HUES64 (cell line): Measurements from ENCODE around the gene UBE2K.
"Not testable (repeated sequence)": the region's sequence is repeated elsewhere in the genome, so short reads cannot be mapped to it uniquely, and the experiment has no call there.

ENCODE experiments used
- H3K27ac ChIP-seq: 2 replicates; pipeline ENCODE4 v1.7.0; 2013; ENCODE audit warnings: low read depth, low read length, inconsistent platforms
- H3K27me3 ChIP-seq: 2 replicates; pipeline ENCODE4 v1.6.1; 2013; ENCODE audit warnings: mild to moderate bottlenecking, low read length; ENCODE audit not compliant: insufficient read depth
- H3K36me3 ChIP-seq: 2 replicates; pipeline ENCODE4 v1.6.1; 2013; ENCODE audit warnings: mild to moderate bottlenecking, low read length; ENCODE audit not compliant: insufficient read depth
- H3K4me1 ChIP-seq: 2 replicates; pipeline ENCODE4 v1.6.1; 2013; ENCODE audit warnings: mild to moderate bottlenecking, low read length, moderate library complexity; ENCODE audit not compliant: insufficient read depth
- H3K4me3 ChIP-seq: 2 replicates; pipeline ENCODE4 v1.5.1; 2013; ENCODE audit warnings: mild to moderate bottlenecking, low read length, moderate library complexity
- H3K9ac ChIP-seq: 2 replicates; pipeline ENCODE4 v1.6.1; 2013; ENCODE audit warnings: mild to moderate bottlenecking, low read depth, low read length
- H3K9me3 ChIP-seq: 2 replicates; pipeline ENCODE4 v1.6.1; 2013; ENCODE audit warnings: low read depth, low read length; ENCODE audit not compliant: insufficient read depth
- WGBS: fragments of 150-250, 120-280 bp; methylation state at CpG from one replicate; pipeline ENCODE4 v1.1.7; 2013; ENCODE audit warnings: missing lambda C conversion rate; 5-methylcytosine and 5-hydroxymethylcytosine counted together

UBE2K gene

DNA sequence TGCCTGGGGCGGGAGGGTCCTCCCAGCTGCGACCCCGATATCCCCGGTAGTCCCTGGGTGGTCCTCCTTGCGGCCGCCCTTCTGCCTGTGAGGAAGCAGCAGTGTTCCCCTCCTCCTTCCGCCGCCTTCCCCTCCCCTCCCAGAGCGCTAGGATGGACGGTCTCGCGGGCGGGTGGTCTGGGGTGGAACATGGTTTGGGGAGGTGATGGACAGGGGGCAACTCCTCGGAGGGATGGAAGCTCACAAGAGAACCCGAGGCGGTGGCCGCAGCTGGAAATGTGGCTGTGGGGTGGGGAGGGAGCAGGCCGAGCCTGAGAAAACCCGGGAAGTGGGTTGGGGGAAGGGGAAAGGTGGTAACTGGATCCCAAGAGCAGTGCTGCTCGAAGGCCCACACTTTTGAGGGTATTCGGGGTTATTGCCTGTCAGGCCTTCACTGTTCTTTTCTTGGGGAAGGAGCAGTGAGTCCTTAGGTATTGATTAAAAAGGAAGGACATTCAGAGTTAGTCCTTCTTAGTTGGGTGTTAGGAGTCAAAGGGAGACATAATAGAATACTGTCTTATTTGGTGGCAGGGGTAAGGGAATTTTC is 581 bp downstream of the UBE2K start:
- Histone ChIP-seq H3K36me3 (peaks cover 14% of the 10 kb centered on the region), H3K27me3 (no peaks in the 10 kb centered on the region), H3K9ac (peak overlapping the region; percentile 98), H3K27ac (peak overlapping the region; percentile 96), H3K4me3 (peak overlapping the region; percentile 93), H3K9me3 (no peaks in the 10 kb centered on the region), H3K4me1 (peaks cover 23% of the 10 kb centered on the region)
- WGBS: under 1% methylated on average over 19 of the region's 21 CpGs

DNA sequence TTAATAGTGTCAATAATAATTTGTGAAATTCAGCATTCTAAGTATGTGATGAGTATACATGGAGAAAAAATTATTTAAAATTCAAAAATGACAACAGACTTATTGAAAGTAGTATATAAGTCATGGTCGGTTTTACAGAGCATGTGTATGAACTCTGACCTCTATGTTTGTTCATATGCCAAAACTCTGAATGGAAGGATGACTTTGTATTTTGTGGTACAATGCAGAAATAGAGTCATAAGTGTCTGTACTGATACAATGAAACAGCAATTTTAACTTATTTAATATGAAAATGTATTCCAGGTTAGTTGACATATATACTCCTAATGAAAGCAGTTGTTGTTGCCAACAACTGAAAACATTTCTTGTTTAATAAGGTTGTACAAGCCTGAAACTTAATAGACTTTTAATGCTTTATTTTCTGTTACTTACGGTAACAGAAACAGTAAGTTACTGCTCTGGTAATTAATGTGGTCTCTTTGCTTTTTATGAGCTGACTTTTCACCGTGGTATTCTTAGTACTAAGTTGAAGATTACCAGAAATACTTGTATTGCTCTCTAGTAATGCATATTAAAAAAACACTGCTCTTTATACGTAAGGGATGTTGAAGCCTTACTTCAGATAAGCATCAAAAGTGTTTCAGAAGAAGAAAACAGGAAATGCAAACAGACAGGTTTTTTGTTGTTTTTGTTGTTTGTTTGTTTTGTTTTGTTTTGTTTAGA is 1.9 kb downstream of the UBE2K start:
- WGBS: 38% methylated on average over 4 of the region's 4 CpGs
- Histone ChIP-seq H3K27me3 (no peaks in the 10 kb centered on the region), H3K36me3 (peaks cover 14% of the 10 kb centered on the region), H3K9me3 (no peaks in the 10 kb centered on the region), H3K9ac (peak overlapping the region; percentile 98), H3K4me3 (peak overlapping the region; percentile 93), H3K27ac (0 out of 2 replicates have a peak overlapping the region, but pooled peaks have one; percentile 16), H3K4me1 (peaks cover 23% of the 10 kb centered on the region)

DNA sequence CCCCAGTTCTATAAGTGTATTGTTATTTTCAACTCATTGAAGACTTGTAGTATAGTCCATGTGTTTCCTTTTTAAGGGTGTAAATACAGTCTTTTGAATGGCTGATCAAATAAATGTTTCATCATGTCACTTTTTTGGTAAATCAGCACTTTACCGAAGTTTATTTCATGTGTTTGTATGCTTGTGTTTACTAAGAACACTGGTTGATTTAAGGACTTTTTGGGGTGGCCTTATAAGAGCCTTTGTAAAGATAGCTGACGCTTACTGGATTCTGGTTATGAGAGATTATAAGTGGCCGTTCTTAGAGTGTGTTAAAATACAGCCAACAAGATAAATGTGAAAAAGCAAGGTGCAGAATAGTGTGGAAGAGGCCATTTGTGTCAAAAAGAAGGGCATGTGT is 2.6 kb downstream of the UBE2K start:
- no peaks in the 10 kb centered on the region for H3K9me3 ChIP-seq
- no peaks in the 10 kb centered on the region for H3K27me3 ChIP-seq
- H3K9ac ChIP-seq: no peak overlapping the region
- H3K4me3 ChIP-seq: peak overlapping the region; percentile 93
- H3K4me1 ChIP-seq: peaks cover 23% of the 10 kb centered on the region
- whole genome bisulfite sequencing: 90% methylated on average over 3 of the region's 3 CpGs
- H3K27ac ChIP-seq: no peak overlapping the region
- peaks cover 14% of the 10 kb centered on the region for H3K36me3 ChIP-seq

DNA sequence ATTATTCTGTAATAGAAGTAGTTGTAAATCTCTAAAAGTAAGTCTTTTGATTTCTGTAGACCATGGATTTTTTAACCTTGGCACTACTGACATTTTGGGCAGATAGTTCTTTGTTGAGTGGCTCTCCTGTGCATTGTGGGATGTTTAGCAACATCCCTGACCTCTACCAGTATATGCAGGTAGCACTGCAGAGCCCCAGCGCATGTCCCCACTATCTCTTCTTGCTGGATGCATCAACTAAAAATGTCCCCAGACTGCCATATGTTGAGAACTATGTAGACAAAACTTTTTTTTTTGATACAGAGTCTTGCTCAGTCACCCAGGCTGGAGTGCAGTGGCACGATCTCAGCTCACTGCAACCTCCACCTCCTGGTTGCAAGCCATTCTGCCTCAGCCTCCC is 4.8 kb downstream of the UBE2K start:
- Histone ChIP-seq H3K27me3 (no peaks in the 10 kb centered on the region), H3K36me3 (peaks cover 14% of the 10 kb centered on the region), H3K4me3 (no peak overlapping the region), H3K9ac (no peak overlapping the region), H3K4me1 (peaks cover 27% of the 10 kb centered on the region), H3K9me3 (no peaks in the 10 kb centered on the region), H3K27ac (no peak overlapping the region)
- whole genome bisulfite sequencing: 92% methylated on average over 2 of the region's 2 CpGs

DNA sequence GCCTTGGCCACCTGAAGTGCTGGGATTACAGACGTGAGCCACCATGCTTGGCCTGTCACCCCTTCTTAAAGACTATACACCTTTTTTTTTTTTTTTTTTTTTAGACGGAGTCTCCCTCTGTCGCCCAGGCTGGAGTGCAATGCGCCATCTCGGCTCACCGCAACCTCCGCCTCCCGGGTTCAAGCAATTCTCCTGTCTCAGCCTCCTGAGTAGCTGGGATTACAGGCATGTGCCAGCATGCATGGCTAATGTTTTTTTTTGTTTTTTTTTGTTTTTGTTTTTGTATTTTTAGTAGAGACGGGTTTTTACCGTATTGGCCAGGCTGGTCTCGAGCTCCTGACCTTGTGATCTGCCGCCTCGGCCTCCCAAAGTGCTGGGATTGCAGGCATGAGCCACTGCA is 6.9 kb downstream of the UBE2K start:
- Histone ChIP-seq H3K4me1 (peaks cover 18% of the 10 kb centered on the region), H3K36me3 (peaks cover 14% of the 10 kb centered on the region)
- not testable (repeated sequence) for H3K9me3 ChIP-seq, H3K4me3 ChIP-seq, H3K9ac ChIP-seq, H3K27ac ChIP-seq, H3K27me3 ChIP-seq
- WGBS: 96% methylated on average over 13 of the region's 13 CpGs

GRCh38 chr4:39706334-39706733 is 8.4 kb downstream of the UBE2K start:
- Histone ChIP-seq H3K36me3 (peaks cover 14% of the 10 kb centered on the region), H3K9me3 (no peaks in the 10 kb centered on the region), H3K4me3 (no peak overlapping the region), H3K9ac (no peak overlapping the region), H3K27ac (peak overlapping the region; percentile 59), H3K27me3 (no peaks in the 10 kb centered on the region), H3K4me1 (0 out of 2 replicates have a peak, but pooled peaks cover 4% of the 10 kb centered on the region)
- 94% methylated on average over 6 of the region's 6 CpGs for WGBS

- Histone ChIP-seq H3K9ac (no peak overlapping the region), H3K4me1 (0 out of 2 replicates have a peak, but pooled peaks cover 4% of the 10 kb centered on the region), H3K27me3 (no peaks in the 10 kb centered on the region), H3K4me3 (no peak overlapping the region), H3K27ac (peak overlapping the region; percentile 59; the same call in 1 of the 2 replicates), H3K36me3 (peaks cover 14% of the 10 kb centered on the region), H3K9me3 (no peaks in the 10 kb centered on the region)
- 91% methylated on average over 11 of the region's 11 CpGs for WGBS
Measured at GRCh38 chr4:39706741-39707511, 9.0 kb downstream of the UBE2K start.

DNA sequence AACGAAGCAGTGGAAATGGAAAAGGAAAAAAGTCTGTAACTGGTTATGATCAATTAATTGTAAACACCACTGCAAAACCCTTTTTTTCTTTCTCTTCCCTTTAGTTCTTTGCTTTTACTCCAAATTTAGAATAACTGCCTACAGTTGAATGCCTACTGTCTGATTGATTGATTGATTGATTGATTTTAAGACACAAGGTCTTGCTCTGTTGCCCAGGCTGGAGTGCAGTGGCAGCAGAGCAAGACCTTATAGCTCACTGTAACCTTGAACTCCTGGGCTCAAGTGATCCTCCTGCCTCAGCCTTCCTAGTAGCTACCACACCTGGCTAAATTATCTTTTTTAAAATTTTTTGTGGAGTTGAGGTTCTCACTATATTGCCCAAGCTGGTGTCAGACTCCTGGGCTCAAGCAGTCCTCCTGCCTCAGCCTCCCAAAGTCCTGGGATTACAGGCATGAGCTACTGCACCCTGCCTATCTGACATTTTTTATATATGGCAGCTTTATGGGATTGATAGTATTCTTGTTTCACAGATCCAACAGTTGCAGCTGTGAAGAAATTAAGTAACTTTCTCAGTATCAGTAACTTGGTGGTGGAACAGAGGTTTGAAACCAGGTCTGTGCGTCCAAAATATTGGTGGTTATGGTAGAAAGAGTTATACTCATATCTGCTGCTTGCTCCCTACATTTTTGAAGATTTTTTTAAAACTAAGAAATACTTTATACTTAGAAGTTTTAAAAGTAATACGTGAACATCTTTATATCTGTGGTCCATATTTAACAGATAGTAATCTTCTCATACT is 12.4 kb downstream of the UBE2K start:
- H3K27me3 ChIP-seq: no peaks in the 10 kb centered on the region
- no peaks in the 10 kb centered on the region for H3K9me3 ChIP-seq
- H3K27ac ChIP-seq: no peak overlapping the region
- no peak overlapping the region for H3K9ac ChIP-seq
- H3K36me3 ChIP-seq: peaks cover 6% of the 10 kb centered on the region; the same call in 1 of the 2 replicates
- WGBS: 100% methylated on average over 1 of the region's 3 CpGs
- H3K4me1 ChIP-seq: 0 out of 2 replicates have a peak, but pooled peaks cover 4% of the 10 kb centered on the region
- H3K4me3 ChIP-seq: no peak overlapping the region

DNA sequence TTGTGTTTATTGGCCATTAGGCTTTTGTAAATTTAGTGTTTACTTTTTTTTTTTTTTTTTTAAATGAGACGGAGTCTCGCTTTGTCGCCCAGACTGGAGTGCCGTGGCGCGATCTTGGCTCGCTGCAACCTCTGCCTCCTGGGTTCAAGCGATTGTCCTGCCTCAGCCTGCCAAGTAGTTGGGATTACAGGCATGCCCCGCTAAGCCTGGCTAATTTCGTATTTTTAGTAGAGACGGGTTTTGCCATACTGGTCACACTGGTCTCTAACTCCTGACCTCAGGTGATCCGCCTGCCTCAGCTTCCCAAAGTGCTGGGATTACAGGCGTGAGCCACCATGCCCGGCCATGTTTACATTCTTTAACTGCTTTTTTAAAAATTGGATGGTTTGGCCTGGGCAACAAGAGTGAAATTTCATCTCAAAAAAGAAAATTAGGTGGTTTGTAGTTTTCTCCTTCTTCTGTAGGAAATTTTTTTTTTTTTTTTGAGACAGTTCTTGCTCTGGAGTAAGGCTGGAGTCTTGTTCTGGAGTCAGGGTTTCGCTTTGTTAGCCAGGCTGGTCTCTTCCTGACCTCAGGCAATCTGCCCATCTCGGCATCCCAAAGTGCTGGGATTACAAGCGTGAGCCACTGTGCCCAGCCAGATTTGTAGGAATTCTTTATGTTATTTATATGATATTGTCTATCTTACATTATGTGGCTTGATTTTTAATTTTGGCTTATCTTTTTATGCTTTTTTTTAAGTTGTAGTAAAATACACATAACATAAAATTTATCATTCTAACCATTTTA is 15.1 kb downstream of the UBE2K start:
- H3K9ac ChIP-seq: no peak overlapping the region
- 95% methylated on average over 17 of the region's 17 CpGs for WGBS
- H3K4me1 ChIP-seq: no peaks in the 10 kb centered on the region
- H3K27me3 ChIP-seq: no peaks in the 10 kb centered on the region
- peaks cover 20% of the 10 kb centered on the region for H3K36me3 ChIP-seq
- no peaks in the 10 kb centered on the region for H3K9me3 ChIP-seq
- H3K4me3 ChIP-seq: no peak overlapping the region
- H3K27ac ChIP-seq: no peak overlapping the region

DNA sequence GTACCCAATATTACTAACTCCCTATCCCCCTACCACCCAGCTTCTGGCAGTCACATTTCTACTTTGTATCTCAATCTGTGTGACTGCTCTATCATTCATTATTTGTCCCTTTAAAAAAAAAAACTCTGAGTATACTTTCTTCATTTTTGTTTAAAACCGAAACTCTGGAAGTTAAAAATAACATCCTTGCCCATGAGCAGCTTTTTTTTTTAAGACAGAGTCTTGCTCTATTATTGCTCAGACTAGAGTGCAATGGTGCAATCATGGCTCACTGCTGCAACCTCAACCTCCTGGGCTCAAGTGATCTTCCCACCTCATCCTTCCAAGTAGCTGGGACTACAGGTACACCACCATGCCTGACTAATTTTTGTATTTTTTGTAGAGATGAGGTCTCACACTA is 15.8 kb downstream of the UBE2K start:
- H3K27me3 ChIP-seq: no peaks in the 10 kb centered on the region

More for the DNA sequence above, 15.8 kb downstream of the UBE2K start:
- H3K9ac ChIP-seq: no peak overlapping the region
- no peaks in the 10 kb centered on the region for H3K9me3 ChIP-seq
- peaks cover 24% of the 10 kb centered on the region for H3K36me3 ChIP-seq
- no peak overlapping the region for H3K27ac ChIP-seq
- 96% methylated on average over 1 of the region's 1 CpG for WGBS
- H3K4me3 ChIP-seq: no peak overlapping the region
- H3K4me1 ChIP-seq: no peaks in the 10 kb centered on the region
